Panc1 (cell line): Measurements from ENCODE around the gene CNMD. TPM values are rescaled to one million over a fixed set of nuclear protein-coding genes. Genes with fewer than 3 reads are reported as not detected.

Experiments used
- ATAC-seq: fragments of 200-7000 bp; cut with Tn5 transposase; 2 replicates; pipeline ENCODE4 v1.9.1; 2020; ENCODE audit warnings: mild to moderate bottlenecking, moderate library complexity
- BruUV-seq: library from RNA; stranded (reverse); fragments of 400-500 nt; replicated peaks from 2 replicates; lab custom pipeline; 2021; lab: Mats Ljungman, UMichigan
- CTCF ChIA-PET: fragments of 300-600 bp; sonication (Branson Sonifier 250); formaldehyde crosslinking; loops from one replicate; lab custom pipeline; 2022; ENCODE audit warnings: antibody characterized with exemption; lab: Charles Lee
- POLR2A ChIA-PET: fragments of 300-600 bp; sonication (Branson Sonifier 250); formaldehyde crosslinking; loops from one replicate; lab custom pipeline; 2022; ENCODE audit warnings: antibody characterized with exemption; lab: Charles Lee
- DNase-seq: peaks from one replicate; pipeline ENCODE4 v3.0.0-alpha.2; 2010; ENCODE audit warnings: low read depth, low spot score
- H3K27ac ChIP-seq: 2 replicates; pipeline ENCODE4 v1.5.1; 2011; ENCODE audit warnings: mild to moderate bottlenecking, low read length, inconsistent platforms
- H3K27me3 ChIP-seq: fragments of 200-500 bp; sonication (Bioruptor generic); 2 replicates; pipeline ENCODE4 v1.6.0; 2014; ENCODE audit warnings: low read length, inconsistent platforms; ENCODE audit not compliant: control insufficient read depth, insufficient read depth
- H3K36me3 ChIP-seq: fragments of 200-500 bp; sonication (Bioruptor generic); 2 replicates; pipeline ENCODE4 v1.5.1; 2014; ENCODE audit warnings: inconsistent platforms, mild to moderate bottlenecking, low read length, moderate library complexity; ENCODE audit not compliant: control insufficient read depth, insufficient read depth
- H3K4me1 ChIP-seq: 2 replicates; pipeline ENCODE4 v1.5.1; 2011; ENCODE audit warnings: inconsistent platforms, mild to moderate bottlenecking, low read length, moderate library complexity; ENCODE audit not compliant: control insufficient read depth, insufficient read depth
- H3K4me3 ChIP-seq, 2 experiments: 2 replicates each; pipeline ENCODE4 v1.5.1; 2011 to 2012; ENCODE audit warnings: low read depth in 2 of 2, low read length in 2 of 2, mild to moderate bottlenecking in 2 of 2, inconsistent platforms in 1 of 2, moderate library complexity in 1 of 2
- H3K9me3 ChIP-seq: fragments of 200-500 bp; sonication (Bioruptor generic); 2 replicates; pipeline ENCODE4 v1.5.1; 2014; ENCODE audit warnings: low read depth, mild to moderate bottlenecking, inconsistent platforms, low read length, moderate library complexity; ENCODE audit not compliant: control insufficient read depth, insufficient read depth
- CTCF ChIP-seq: fragments of 450-650 bp; IDR thresholded peaks from 2 replicates; pipeline ENCODE4 v1.5.1; 2017; ENCODE audit warnings: mild to moderate bottlenecking
- POLR2AphosphoS5 ChIP-seq: IDR thresholded peaks from 2 replicates; pipeline ENCODE4 v1.6.1; 2012; ENCODE audit warnings: mild to moderate bottlenecking, low read depth, low read length, moderate library complexity
- REST ChIP-seq, 2 experiments: IDR thresholded peaks; 2 replicates each; pipeline ENCODE4 v1.6.1; 2011 to 2012; ENCODE audit warnings: low read depth in 2 of 2, control low read depth in 1 of 2, low read length in 1 of 2, mild to moderate bottlenecking in 1 of 2, moderate library complexity in 1 of 2; ENCODE audit not compliant: insufficient read depth in 1 of 2
- SIN3A ChIP-seq: IDR thresholded peaks from 2 replicates; pipeline ENCODE4 v1.6.1; 2012; ENCODE audit warnings: low read depth, mild to moderate bottlenecking, low read length, moderate library complexity, borderline replicate concordance; ENCODE audit not compliant: insufficient read depth
- TCF7L2 ChIP-seq: IDR thresholded peaks from 2 replicates; pipeline ENCODE4 v1.6.1; 2011; ENCODE audit warnings: mild to moderate bottlenecking, low read depth, low read length, inconsistent platforms
- in situ Hi-C: cut with HindIII; loops from 2 replicates; pipeline ENCODE4 v1.10.0; 2016; ENCODE audit warnings: low sequenced_read_pairs, low pct_unique_long_range_greater_than_20kb
- intact Hi-C: fragments of 100-400 bp; cut with micrococcal nuclease; formaldehyde crosslinking; loops from one replicate; pipeline ENCODE4 v1.10.0; 2022; ENCODE audit not compliant: unreplicated experiment
- total RNA-seq: library from RNA; stranded (reverse); gene quantifications from one replicate; pipeline ENCODE4 v1.2.1, GENCODE V29; 2021; ENCODE audit not compliant: unreplicated experiment

Gene CNMD
- total RNA-seq, 1 experiment from 2014 or later = not detected

- TF ChIP-seq TCF7L2 (no peak), POLR2AphosphoS5 (no peak), CTCF (no peak), SIN3A (no peak), REST (IDR thresholded peaks at IDR 0.05; ENCODE audit: insufficient read depth in 1 of 2, low read depth in 2 of 2, low read length in 1 of 2) (no peak)
- H3K27me3 ChIP-seq = no peaks in the 10 kb centered on the region
- no peaks in the 10 kb centered on the region for H3K9me3 ChIP-seq
- CTCF ChIA-PET = no interaction called here
- BruUV-seq = no TSS peak
- H3K4me3 ChIP-seq = no peak overlapping the region
- in situ Hi-C loops (no loop called here), intact Hi-C loops (no loop called here)
- H3K27ac ChIP-seq = no peak overlapping the region
- no peaks in the 10 kb centered on the region for H3K4me1 ChIP-seq
- no peaks in the 10 kb centered on the region for H3K36me3 ChIP-seq
- ATAC-seq (no peak), DNase-seq (no peak)
- POLR2A ChIA-PET = no interaction called here
Observed at GRCh38 chr13:52701728-52702465, 37.7 kb downstream of the CNMD start.

- ATAC-seq (no peak), DNase-seq (no peak)
- TF ChIP-seq TCF7L2 = no peak
- no peak for TF ChIP-seq SIN3A
- no peak for TF ChIP-seq POLR2AphosphoS5
- TF ChIP-seq REST (IDR thresholded peaks at IDR 0.05; ENCODE audit: insufficient read depth in 1 of 2, low read depth in 2 of 2, low read length in 1 of 2) = no peak
- no peak for TF ChIP-seq CTCF
- no peak overlapping the region for H3K4me3 ChIP-seq
- ChIA-PET CTCF (no interaction called here), POLR2A (no interaction called here)
- in situ Hi-C loops (no loop called here), intact Hi-C loops (no loop called here)
- H3K36me3 ChIP-seq = no peaks in the 10 kb centered on the region
- BruUV-seq = no TSS peak
- no peaks in the 10 kb centered on the region for H3K9me3 ChIP-seq
- H3K27me3 ChIP-seq = no peaks in the 10 kb centered on the region
- H3K27ac ChIP-seq = no peak overlapping the region
- H3K4me1 ChIP-seq = no peaks in the 10 kb centered on the region
Observed at GRCh38 chr13:52696566-52696965, 43.1 kb downstream of the CNMD start.
